Measurements from ENCODE around the gene KAZN.

The KAZN gene

DNA sequence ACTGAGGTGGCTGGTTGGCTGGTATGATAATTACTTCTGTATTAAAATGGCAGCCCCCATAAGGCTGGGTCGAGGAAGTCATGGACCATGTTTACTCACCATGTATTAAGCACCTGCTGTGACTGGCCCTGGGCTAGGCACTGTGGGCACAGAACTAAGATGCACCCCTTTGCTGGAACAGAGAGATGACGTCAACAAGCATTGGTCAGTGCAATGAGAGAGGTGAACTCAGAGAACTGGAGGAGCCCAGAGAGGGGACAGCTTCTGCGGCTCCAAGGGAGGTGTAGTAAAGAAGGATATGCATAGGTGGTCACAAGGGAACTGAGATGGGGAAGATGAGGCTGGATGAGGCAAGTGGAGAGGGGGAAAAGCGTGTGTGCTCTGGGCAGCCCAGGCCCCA lies 88.7 kb downstream of the KAZN start:
- Histone ChIP-seq H3K9ac (ENCODE audit: low read length) (no peak overlapping the region), H2AFZ (ENCODE audit: low read length) (no peak overlapping the region)

DNA sequence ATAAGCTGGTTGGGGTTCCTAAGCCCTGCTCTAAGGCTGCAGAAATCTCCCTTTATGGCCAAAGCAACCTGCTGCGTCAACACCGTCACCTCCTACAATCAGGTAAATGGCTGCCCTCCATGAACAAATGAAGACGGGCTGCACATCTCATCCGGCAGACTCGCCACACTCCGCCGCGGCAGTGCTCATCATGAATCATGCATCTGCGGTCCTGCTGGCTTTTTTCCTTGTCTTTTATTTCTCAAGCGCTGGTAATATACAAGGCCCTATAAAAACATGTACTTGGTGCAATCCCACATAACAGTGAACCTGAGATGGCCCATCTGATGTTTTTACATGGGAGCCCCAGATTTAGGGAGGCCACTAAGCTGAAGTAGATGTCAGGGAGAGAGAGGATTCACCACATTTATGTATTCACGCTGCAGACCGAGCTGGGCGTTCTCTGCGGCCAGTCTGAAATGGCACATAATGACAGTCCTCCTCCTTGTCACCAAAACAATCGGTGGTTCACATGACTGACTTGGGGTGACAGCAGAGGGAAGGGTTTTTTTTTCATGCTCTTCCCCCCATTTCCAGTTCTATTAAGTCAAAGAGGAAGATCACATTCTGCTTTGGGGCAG lies 91.6 kb downstream of the KAZN start:
- Histone ChIP-seq H3K36me3 (replicated peaks; ENCODE audit: insufficient read depth, low read length) (no peaks in the 10 kb centered on the region), H4K20me1 (ENCODE audit: insufficient read depth, low read length) (no peaks in the 10 kb centered on the region), H3K9ac (ENCODE audit: low read length) (no peak overlapping the region), H3K4me1 (ENCODE audit: low read length) (no peaks in the 10 kb centered on the region), H3K9me3 (replicated peaks; ENCODE audit: insufficient read depth, low read length) (no peaks in the 10 kb centered on the region), H3K9me2 (replicated peaks; ENCODE audit: insufficient read depth, low read length) (no peaks in the 10 kb centered on the region), H3K4me3 (ENCODE audit: low read length) (no peak overlapping the region), H3K4me2 (ENCODE audit: low read depth, low read length) (no peak overlapping the region), H3K79me2 (ENCODE audit: low read length) (no peaks in the 10 kb centered on the region), H3K27me3 (replicated peaks; ENCODE audit: insufficient read depth, low read length) (no peaks in the 10 kb centered on the region), H3F3A (ENCODE audit: insufficient read depth, low read length) (no peaks in the 10 kb centered on the region), H2AFZ (ENCODE audit: low read length) (no peak overlapping the region), H3K27ac (ENCODE audit: low read length) (no peak overlapping the region)
- TF ChIP-seq EZH2 (optimal IDR thresholded peaks at IDR 0.05; ENCODE audit: low read depth, low read length) (no peak), EZH2phosphoT487 (IDR thresholded peaks at IDR 0.05; ENCODE audit: low read length) (no peak)
- TF ChIP-seq, protein P1, sequence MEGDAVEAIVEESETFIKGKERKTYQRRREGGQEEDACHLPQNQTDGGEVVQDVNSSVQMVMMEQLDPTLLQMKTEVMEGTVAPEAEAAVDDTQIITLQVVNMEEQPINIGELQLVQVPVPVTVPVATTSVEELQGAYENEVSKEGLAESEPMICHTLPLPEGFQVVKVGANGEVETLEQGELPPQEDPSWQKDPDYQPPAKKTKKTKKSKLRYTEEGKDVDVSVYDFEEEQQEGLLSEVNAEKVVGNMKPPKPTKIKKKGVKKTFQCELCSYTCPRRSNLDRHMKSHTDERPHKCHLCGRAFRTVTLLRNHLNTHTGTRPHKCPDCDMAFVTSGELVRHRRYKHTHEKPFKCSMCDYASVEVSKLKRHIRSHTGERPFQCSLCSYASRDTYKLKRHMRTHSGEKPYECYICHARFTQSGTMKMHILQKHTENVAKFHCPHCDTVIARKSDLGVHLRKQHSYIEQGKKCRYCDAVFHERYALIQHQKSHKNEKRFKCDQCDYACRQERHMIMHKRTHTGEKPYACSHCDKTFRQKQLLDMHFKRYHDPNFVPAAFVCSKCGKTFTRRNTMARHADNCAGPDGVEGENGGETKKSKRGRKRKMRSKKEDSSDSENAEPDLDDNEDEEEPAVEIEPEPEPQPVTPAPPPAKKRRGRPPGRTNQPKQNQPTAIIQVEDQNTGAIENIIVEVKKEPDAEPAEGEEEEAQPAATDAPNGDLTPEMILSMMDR (IDR thresholded peaks at IDR 0.05; ENCODE audit: low read length) = no peak
- no peak for DNase-seq

More for the DNA sequence above, 88.7 kb downstream of the KAZN start:
- H3K27me3 ChIP-seq (replicated peaks; ENCODE audit: insufficient read depth, low read length) = no peaks in the 10 kb centered on the region
- H3K27ac ChIP-seq (ENCODE audit: low read length) = no peak overlapping the region
- H3K79me2 ChIP-seq (ENCODE audit: low read length) = no peaks in the 10 kb centered on the region
- no peak overlapping the region for H3K4me2 ChIP-seq (ENCODE audit: low read depth, low read length)
- no peaks in the 10 kb centered on the region for H3K4me1 ChIP-seq (ENCODE audit: low read length)
- no peaks in the 10 kb centered on the region for H3F3A ChIP-seq (ENCODE audit: insufficient read depth, low read length)
- TF ChIP-seq EZH2phosphoT487 (IDR thresholded peaks at IDR 0.05; ENCODE audit: low read length) (no peak), EZH2 (optimal IDR thresholded peaks at IDR 0.05; ENCODE audit: low read depth, low read length) (no peak)
- TF ChIP-seq, protein P1 (IDR thresholded peaks at IDR 0.05; ENCODE audit: low read length) = no peak
- no peak overlapping the region for H3K4me3 ChIP-seq (ENCODE audit: low read length)
- no peaks in the 10 kb centered on the region for H3K9me2 ChIP-seq (replicated peaks; ENCODE audit: insufficient read depth, low read length)
- no peaks in the 10 kb centered on the region for H4K20me1 ChIP-seq (ENCODE audit: insufficient read depth, low read length)
- H3K36me3 ChIP-seq (replicated peaks; ENCODE audit: insufficient read depth, low read length) = no peaks in the 10 kb centered on the region
- DNase-seq = no peak
- H3K9me3 ChIP-seq (replicated peaks; ENCODE audit: insufficient read depth, low read length) = no peaks in the 10 kb centered on the region

DNA sequence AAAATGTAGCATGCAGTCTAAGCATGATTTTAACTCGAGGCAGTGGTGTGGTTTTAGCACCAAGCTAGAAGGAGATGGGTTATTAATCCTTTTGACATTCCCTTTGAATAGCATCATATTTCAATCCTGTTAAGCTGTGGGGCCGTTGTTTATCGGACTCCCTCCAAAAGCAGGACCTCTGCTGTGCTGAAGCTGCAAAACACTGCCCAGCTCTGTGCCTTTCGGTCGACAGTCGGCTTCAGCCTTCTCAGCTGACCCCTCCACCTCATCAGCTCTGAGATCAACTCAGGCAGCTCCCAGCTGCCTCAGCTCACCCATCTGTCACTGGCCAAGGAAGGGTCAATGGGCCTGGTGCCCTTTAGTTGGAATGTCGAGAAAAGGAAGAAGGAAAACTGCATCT lies 95.5 kb downstream of the KAZN start:
- no peak for DNase-seq
- no peak overlapping the region for H3K4me3 ChIP-seq (ENCODE audit: low read length)
- no peaks in the 10 kb centered on the region for H3K9me3 ChIP-seq (replicated peaks; ENCODE audit: insufficient read depth, low read length)
- H3K9ac ChIP-seq (ENCODE audit: low read length) = no peak overlapping the region
- no peak overlapping the region for H2AFZ ChIP-seq (ENCODE audit: low read length)
- TF ChIP-seq, protein P1 (IDR thresholded peaks at IDR 0.05; ENCODE audit: low read length) = no peak
- TF ChIP-seq EZH2 (optimal IDR thresholded peaks at IDR 0.05; ENCODE audit: low read depth, low read length) (no peak), EZH2phosphoT487 (IDR thresholded peaks at IDR 0.05; ENCODE audit: low read length) (no peak)
- no peaks in the 10 kb centered on the region for H3K9me2 ChIP-seq (replicated peaks; ENCODE audit: insufficient read depth, low read length)
- H3K27ac ChIP-seq (ENCODE audit: low read length) = no peak overlapping the region
- no peaks in the 10 kb centered on the region for H3F3A ChIP-seq (ENCODE audit: insufficient read depth, low read length)
- H3K27me3 ChIP-seq (replicated peaks; ENCODE audit: insufficient read depth, low read length) = no peaks in the 10 kb centered on the region
- no peaks in the 10 kb centered on the region for H4K20me1 ChIP-seq (ENCODE audit: insufficient read depth, low read length)
- no peaks in the 10 kb centered on the region for H3K4me1 ChIP-seq (ENCODE audit: low read length)
- no peak overlapping the region for H3K4me2 ChIP-seq (ENCODE audit: low read depth, low read length)
- no peaks in the 10 kb centered on the region for H3K36me3 ChIP-seq (replicated peaks; ENCODE audit: insufficient read depth, low read length)
- H3K79me2 ChIP-seq (ENCODE audit: low read length) = no peaks in the 10 kb centered on the region

Measured in MM.1S (cell line).